Measurements from ENCODE around the gene TBX20. TPM values are rescaled to one million over a fixed set of nuclear protein-coding genes. Genes with fewer than 3 reads are reported as not detected.

TBX20 gene
- total RNA-seq, 2 donors from 2014 or later, result not detected

- no peak for ATAC-seq
- peaks cover 48 to 73% of the 10 kb centered on the region in 2 donors for H3K27me3 Mint-ChIP-seq
- no peak overlapping the region for H3K4me3 Mint-ChIP-seq
- no peak overlapping the region for H3K27ac Mint-ChIP-seq
- DNase-seq (ENCODE audit: low spot score), result no peak
- H3K36me3 Mint-ChIP-seq, result no peaks in the 10 kb centered on the region
- no peaks in the 10 kb centered on the region for H3K4me1 Mint-ChIP-seq (ENCODE audit: low read depth in 2 of 2)
- H3K9me3 Mint-ChIP-seq, result no peaks in the 10 kb centered on the region
These were observed 5.6 kb upstream of the TBX20 start for GRCh38 chr7:35259523-35259908.

GRCh38 chr7:35258868-35259522, 5.1 kb upstream of the TBX20 start:
- H3K4me1 Mint-ChIP-seq (ENCODE audit: low read depth in 2 of 2), result no peaks in the 10 kb centered on the region
- H3K27ac Mint-ChIP-seq, result no peak overlapping the region
- no peak overlapping the region for H3K4me3 Mint-ChIP-seq
- H3K9me3 Mint-ChIP-seq, result no peaks in the 10 kb centered on the region
- no peaks in the 10 kb centered on the region for H3K36me3 Mint-ChIP-seq
- ATAC-seq (no peak), DNase-seq (ENCODE audit: low spot score) (no peak)
- peaks cover 48 to 72% of the 10 kb centered on the region in 2 donors for H3K27me3 Mint-ChIP-seq

- H3K36me3 Mint-ChIP-seq, result no peaks in the 10 kb centered on the region
These were observed 4.4 kb upstream of the TBX20 start for GRCh38 chr7:35258125-35258867.

GRCh38 chr7:35257251-35258124, 3.6 kb upstream of the TBX20 start:
- DNase-seq (ENCODE audit: low spot score), result no peak
- Mint-ChIP-seq H3K27ac (no peak overlapping the region), H3K4me1 (ENCODE audit: low read depth in 2 of 2) (peaks cover 0 to 4% of the 10 kb centered on the region in 2 donors), H3K4me3 (no peak overlapping the region), H3K36me3 (peaks cover 7% of the 10 kb centered on the region), H3K27me3 (peaks cover 51 to 67% of the 10 kb centered on the region in 2 donors), H3K9me3 (no peaks in the 10 kb centered on the region)
- ATAC-seq, result no peak

More at GRCh38 chr7:35258125-35258867, 4.4 kb upstream of the TBX20 start:
- ATAC-seq (no peak), DNase-seq (ENCODE audit: low spot score) (no peak)
- peaks cover 0 to under 1% of the 10 kb centered on the region in 2 donors for H3K4me1 Mint-ChIP-seq (ENCODE audit: low read depth in 2 of 2)
- H3K27me3 Mint-ChIP-seq, result peaks cover 45 to 67% of the 10 kb centered on the region in 2 donors
- no peak overlapping the region for H3K4me3 Mint-ChIP-seq
- H3K9me3 Mint-ChIP-seq, result no peaks in the 10 kb centered on the region
- no peak overlapping the region for H3K27ac Mint-ChIP-seq

- peaks cover 7% of the 10 kb centered on the region for H3K36me3 Mint-ChIP-seq
- H3K27me3 Mint-ChIP-seq, result peaks cover 60 to 73% of the 10 kb centered on the region in 2 donors
- DNase-seq (ENCODE audit: low spot score) (no peak), ATAC-seq (no peak)
- H3K27ac Mint-ChIP-seq, result no peak overlapping the region
- H3K4me1 Mint-ChIP-seq (ENCODE audit: low read depth in 2 of 2), result peaks cover 0 to 4% of the 10 kb centered on the region in 2 donors
- no peak overlapping the region for H3K4me3 Mint-ChIP-seq
- H3K9me3 Mint-ChIP-seq, result no peaks in the 10 kb centered on the region
These were observed 2.6 kb upstream of the TBX20 start for GRCh38 chr7:35256256-35257175.

- Mint-ChIP-seq H3K4me3 (no peak overlapping the region), H3K27ac (no peak overlapping the region)
- ATAC-seq, result no peak
These were observed 1.7 kb upstream of the TBX20 start for GRCh38 chr7:35255443-35256255.

GRCh38 chr7:35254496-35255442, 869 bp upstream of the TBX20 start:
- peaks cover 7% of the 10 kb centered on the region for H3K36me3 Mint-ChIP-seq
- H3K4me3 Mint-ChIP-seq, result no peak overlapping the region
- peaks cover 58 to 78% of the 10 kb centered on the region in 2 donors for H3K27me3 Mint-ChIP-seq
- H3K9me3 Mint-ChIP-seq, result no peaks in the 10 kb centered on the region
- DNase-seq (ENCODE audit: low spot score) (no peak), ATAC-seq (no peak)
- H3K4me1 Mint-ChIP-seq (ENCODE audit: low read depth in 2 of 2), result peaks cover 0 to 4% of the 10 kb centered on the region in 2 donors
- no peak overlapping the region for H3K27ac Mint-ChIP-seq

More at GRCh38 chr7:35255443-35256255, 1.7 kb upstream of the TBX20 start:
- H3K36me3 Mint-ChIP-seq, result peaks cover 7% of the 10 kb centered on the region
- H3K4me1 Mint-ChIP-seq (ENCODE audit: low read depth in 2 of 2), result peaks cover 0 to 4% of the 10 kb centered on the region in 2 donors
- no peaks in the 10 kb centered on the region for H3K9me3 Mint-ChIP-seq
- H3K27me3 Mint-ChIP-seq, result peaks cover 58 to 78% of the 10 kb centered on the region in 2 donors
- no peak for DNase-seq (ENCODE audit: low spot score)

GRCh38 chr7:35253460-35253709, 515 bp downstream of the TBX20 start:
- no peaks in the 10 kb centered on the region for H3K9me3 Mint-ChIP-seq
- DNase-seq (ENCODE audit: low spot score), result no peak
- peaks cover 7% of the 10 kb centered on the region for H3K36me3 Mint-ChIP-seq
- no peak overlapping the region for H3K27ac Mint-ChIP-seq
- ATAC-seq, result no peak
- peaks cover 0 to 4% of the 10 kb centered on the region in 2 donors for H3K4me1 Mint-ChIP-seq (ENCODE audit: low read depth in 2 of 2)
- peaks cover 55 to 77% of the 10 kb centered on the region in 2 donors for H3K27me3 Mint-ChIP-seq
- H3K4me3 Mint-ChIP-seq, result peak overlapping the region; percentile 42

- peak overlapping the region; percentile 42 for H3K4me3 Mint-ChIP-seq
- no peak for ATAC-seq
- no peak for DNase-seq (ENCODE audit: low spot score)
- peaks cover 7% of the 10 kb centered on the region for H3K36me3 Mint-ChIP-seq
- peaks cover 53 to 77% of the 10 kb centered on the region in 2 donors for H3K27me3 Mint-ChIP-seq
- peaks cover 0 to 4% of the 10 kb centered on the region in 2 donors for H3K4me1 Mint-ChIP-seq (ENCODE audit: low read depth in 2 of 2)
- H3K27ac Mint-ChIP-seq, result no peak overlapping the region
- no peaks in the 10 kb centered on the region for H3K9me3 Mint-ChIP-seq
These were observed 1.1 kb downstream of the TBX20 start for GRCh38 chr7:35252612-35253459.

- peaks cover 53 to 81% of the 10 kb centered on the region in 2 donors for H3K27me3 Mint-ChIP-seq
- H3K36me3 Mint-ChIP-seq, result peaks cover 7% of the 10 kb centered on the region
- ATAC-seq (no peak), DNase-seq (ENCODE audit: low spot score) (no peak)
- H3K27ac Mint-ChIP-seq, result no peak overlapping the region
- H3K4me3 Mint-ChIP-seq, result no peak overlapping the region
- H3K9me3 Mint-ChIP-seq, result no peaks in the 10 kb centered on the region
- peaks cover 0 to 4% of the 10 kb centered on the region in 2 donors for H3K4me1 Mint-ChIP-seq (ENCODE audit: low read depth in 2 of 2)
These were observed 2.1 kb downstream of the TBX20 start for GRCh38 chr7:35251606-35252310.
